A673 (cell line): ENCODE data around the gene RNF115. TPM values are rescaled to one million over a fixed set of nuclear protein-coding genes. Genes with fewer than 3 reads are reported as not detected.
"Not testable (repeated sequence)": the region's sequence is repeated elsewhere in the genome, so short reads cannot be mapped to it uniquely, and the experiment has no call there.

Experiments
- BruUV-seq: library from RNA; stranded (reverse); fragments of 400-500 nt; replicated peaks from 2 replicates; lab custom pipeline; 2021; lab: Mats Ljungman, UMichigan
- CTCF ChIA-PET: fragments of 300-600 bp; sonication (Branson Sonifier 250); formaldehyde crosslinking; loops from one replicate; lab custom pipeline; 2022; ENCODE audit warnings: antibody characterized with exemption; lab: Charles Lee
- POLR2A ChIA-PET: fragments of 300-600 bp; sonication (Branson Sonifier 250); formaldehyde crosslinking; loops from one replicate; lab custom pipeline; 2022; ENCODE audit warnings: antibody characterized with exemption; ENCODE audit not compliant: low non-redundant PET; lab: Charles Lee
- DNase-seq: peaks from one replicate; pipeline ENCODE4 v3.0.0-alpha.2; 2015; ENCODE audit warnings: low spot score
- H3K27ac ChIP-seq: fragments of 200-600 bp; sonication (generic); 2 replicates; pipeline ENCODE4 v1.5.1; 2016; ENCODE audit warnings: mixed run types, low read depth, mild to moderate bottlenecking, mixed read lengths, antibody characterized with exemption, low read length; ENCODE audit not compliant: poor library complexity, severe bottlenecking
- H3K27me3 ChIP-seq: fragments of 200-600 bp; sonication (generic); replicated peaks from 2 replicates; pipeline ENCODE4 v1.6.1; 2017; ENCODE audit warnings: mixed run types, low read depth, mild to moderate bottlenecking, mixed read lengths, antibody characterized with exemption, low read length; ENCODE audit not compliant: insufficient read depth, poor library complexity
- H3K36me3 ChIP-seq: fragments of 200-600 bp; sonication (generic); 2 replicates; pipeline ENCODE4 v1.6.1; 2016; ENCODE audit warnings: mixed run types, mild to moderate bottlenecking, mixed read lengths, antibody characterized with exemption, low read length; ENCODE audit not compliant: insufficient read depth, poor library complexity, severe bottlenecking
- H3K4me1 ChIP-seq: fragments of 200-600 bp; sonication (generic); 2 replicates; pipeline ENCODE4 v1.6.1; 2017; ENCODE audit warnings: mixed run types, mild to moderate bottlenecking, mixed read lengths, antibody characterized with exemption, low read length; ENCODE audit not compliant: insufficient read depth, poor library complexity, severe bottlenecking
- H3K4me3 ChIP-seq: fragments of 200-600 bp; sonication (generic); 2 replicates; pipeline ENCODE4 v1.5.1; 2016; ENCODE audit warnings: low read depth, mixed run types, mild to moderate bottlenecking, mixed read lengths, low read length; ENCODE audit not compliant: poor library complexity, severe bottlenecking
- H3K9me3 ChIP-seq: fragments of 200-600 bp; sonication (generic); 2 replicates; pipeline ENCODE4 v1.6.1; 2016; ENCODE audit warnings: mixed run types, low read depth, mild to moderate bottlenecking, mixed read lengths, antibody characterized with exemption, low read length; ENCODE audit not compliant: poor library complexity, severe bottlenecking
- CTCF ChIP-seq: fragments of 300-800, 200-600 bp; sonication (generic); conservative IDR thresholded peaks from 2 replicates; pipeline ENCODE4 v1.5.1; 2017; ENCODE audit warnings: low read depth, mild to moderate bottlenecking, antibody characterized with exemption, low read length, moderate library complexity, mixed read lengths
- EZH2 ChIP-seq: fragments of 200-600 bp; sonication (generic); IDR thresholded peaks from 2 replicates; pipeline ENCODE4 v1.6.1; 2017; ENCODE audit warnings: borderline replicate concordance, low read depth, mild to moderate bottlenecking, mixed read lengths, antibody characterized with exemption, low read length; ENCODE audit not compliant: poor library complexity, severe bottlenecking
- intact Hi-C: fragments of 100-400 bp; cut with micrococcal nuclease; formaldehyde crosslinking; loops from one replicate; pipeline ENCODE4 v1.10.0; 2022; ENCODE audit not compliant: unreplicated experiment
- total RNA-seq: library from RNA; stranded (reverse); gene quantifications from 2 replicates; pipeline ENCODE4 v1.2.3, GENCODE V29; 2021

Gene RNF115
- total RNA-seq, 1 experiment from 2014 or later = 18.0 TPM

GRCh38 chr1:145795257-145795881, 28.5 kb downstream of the RNF115 start:
- TF ChIP-seq EZH2 = no peak
- TF ChIP-seq CTCF = no peak
- Histone ChIP-seq H3K27ac (no peak overlapping the region), H3K36me3 (peaks cover 5% of the 10 kb centered on the region), H3K27me3 (no peaks in the 10 kb centered on the region), H3K4me1 (no peaks in the 10 kb centered on the region), H3K9me3 (peaks cover 30% of the 10 kb centered on the region), H3K4me3 (no peak overlapping the region)
- DNase-seq = no peak
- intact Hi-C loops = no loop called here
- ChIA-PET CTCF (no interaction called here), POLR2A (no interaction called here)
- BruUV-seq = no TSS peak

- H3K27ac ChIP-seq = no peak overlapping the region
- POLR2A ChIA-PET = no interaction called here
- intact Hi-C loops = no loop called here
- no TSS peak for BruUV-seq
- no peak for DNase-seq
- H3K9me3 ChIP-seq = peaks cover 16% of the 10 kb centered on the region
- H3K4me1 ChIP-seq = no peaks in the 10 kb centered on the region
- H3K36me3 ChIP-seq = peaks cover 4% of the 10 kb centered on the region
- no peak for TF ChIP-seq EZH2
- TF ChIP-seq CTCF = no peak
- CTCF ChIA-PET = no interaction called here
- no peaks in the 10 kb centered on the region for H3K27me3 ChIP-seq
- no peak overlapping the region for H3K4me3 ChIP-seq
Observed at GRCh38 chr1:145792484-145792883, 31.4 kb downstream of the RNF115 start.

GRCh38 chr1:145791860-145792259, 32.0 kb downstream of the RNF115 start:
- CTCF ChIA-PET, H3K4me1 ChIP-seq, H3K27ac ChIP-seq, H3K4me3 ChIP-seq, intact Hi-C loops, H3K9me3 ChIP-seq, H3K36me3 ChIP-seq, POLR2A ChIA-PET, DNase-seq, H3K27me3 ChIP-seq, BruUV-seq: not testable (repeated sequence)

GRCh38 chr1:145788580-145788979, 35.3 kb downstream of the RNF115 start:
- no peaks in the 10 kb centered on the region for H3K9me3 ChIP-seq
- no peaks in the 10 kb centered on the region for H3K36me3 ChIP-seq
- TF ChIP-seq CTCF (no peak), EZH2 (no peak)
- H3K27ac ChIP-seq = no peak overlapping the region
- H3K27me3 ChIP-seq = no peaks in the 10 kb centered on the region
- ChIA-PET POLR2A (no interaction called here), CTCF (no interaction called here)
- H3K4me3 ChIP-seq = no peak overlapping the region
- no peak for DNase-seq
- intact Hi-C loops = no loop called here
- no peaks in the 10 kb centered on the region for H3K4me1 ChIP-seq
- BruUV-seq = no TSS peak
